Measurements from ENCODE around the gene FREM2. TPM values are rescaled to one million over a fixed set of nuclear protein-coding genes. Genes with fewer than 3 reads are reported as not detected.

Gene FREM2
- total and polyA plus RNA-seq, 2 experiments from 2014 or later, result 6.1 to 51.4 TPM

DNA sequence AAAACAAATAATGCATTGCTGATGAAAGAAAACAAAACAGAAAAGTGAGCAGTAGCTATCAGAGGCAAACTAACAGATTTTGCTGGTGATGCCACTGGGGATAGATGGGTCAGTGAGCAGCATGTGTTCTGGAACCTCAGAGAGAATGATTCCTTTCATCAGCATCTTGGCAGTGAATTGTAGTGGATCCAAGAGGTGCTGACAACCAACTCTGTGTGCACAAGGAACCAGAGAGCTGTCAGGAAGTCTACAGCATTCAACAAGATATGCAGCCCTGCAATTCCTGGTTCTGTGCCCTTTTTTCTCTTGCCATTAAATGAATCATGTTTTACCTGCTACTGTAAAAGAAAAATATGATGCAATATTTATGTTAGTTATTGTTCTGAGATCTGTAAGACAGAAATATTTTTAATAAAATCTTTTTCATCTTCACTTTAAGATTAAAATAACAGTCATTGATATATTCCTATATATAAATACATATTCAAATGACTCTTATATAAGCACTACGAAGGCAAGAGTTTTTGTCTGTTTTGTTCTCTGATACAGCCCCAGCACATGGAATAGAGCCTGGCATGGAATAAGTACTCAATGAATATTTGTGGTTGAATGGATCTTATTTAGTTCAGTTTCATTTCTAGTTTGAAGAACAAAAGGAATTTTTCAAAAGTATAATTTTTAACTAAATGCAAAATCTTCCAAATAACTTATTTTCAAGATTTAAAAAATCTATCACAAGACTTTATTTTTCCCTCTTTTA is 80.8 kb downstream of the FREM2 start:
- H3K27me3 ChIP-seq, result no peaks in the 10 kb centered on the region
- DNase-seq (ENCODE audit: low read depth in 1 of 2, low spot score in 1 of 2), result peak; percentile 2 to 77
- no peaks in the 10 kb centered on the region for H3K36me3 ChIP-seq
- H3K4me3 ChIP-seq, result no peak overlapping the region
- TF ChIP-seq, protein P1, sequence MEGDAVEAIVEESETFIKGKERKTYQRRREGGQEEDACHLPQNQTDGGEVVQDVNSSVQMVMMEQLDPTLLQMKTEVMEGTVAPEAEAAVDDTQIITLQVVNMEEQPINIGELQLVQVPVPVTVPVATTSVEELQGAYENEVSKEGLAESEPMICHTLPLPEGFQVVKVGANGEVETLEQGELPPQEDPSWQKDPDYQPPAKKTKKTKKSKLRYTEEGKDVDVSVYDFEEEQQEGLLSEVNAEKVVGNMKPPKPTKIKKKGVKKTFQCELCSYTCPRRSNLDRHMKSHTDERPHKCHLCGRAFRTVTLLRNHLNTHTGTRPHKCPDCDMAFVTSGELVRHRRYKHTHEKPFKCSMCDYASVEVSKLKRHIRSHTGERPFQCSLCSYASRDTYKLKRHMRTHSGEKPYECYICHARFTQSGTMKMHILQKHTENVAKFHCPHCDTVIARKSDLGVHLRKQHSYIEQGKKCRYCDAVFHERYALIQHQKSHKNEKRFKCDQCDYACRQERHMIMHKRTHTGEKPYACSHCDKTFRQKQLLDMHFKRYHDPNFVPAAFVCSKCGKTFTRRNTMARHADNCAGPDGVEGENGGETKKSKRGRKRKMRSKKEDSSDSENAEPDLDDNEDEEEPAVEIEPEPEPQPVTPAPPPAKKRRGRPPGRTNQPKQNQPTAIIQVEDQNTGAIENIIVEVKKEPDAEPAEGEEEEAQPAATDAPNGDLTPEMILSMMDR (IDR thresholded peaks at IDR 0.05; ENCODE audit: low read depth, low read length), result no peak
- no peak overlapping the region for H3K27ac ChIP-seq
- no peaks in the 10 kb centered on the region for H3K9me3 ChIP-seq (ENCODE audit: low read depth)
- H3K4me1 ChIP-seq (ENCODE audit: low read depth), result peaks cover 20% of the 10 kb centered on the region

DNA sequence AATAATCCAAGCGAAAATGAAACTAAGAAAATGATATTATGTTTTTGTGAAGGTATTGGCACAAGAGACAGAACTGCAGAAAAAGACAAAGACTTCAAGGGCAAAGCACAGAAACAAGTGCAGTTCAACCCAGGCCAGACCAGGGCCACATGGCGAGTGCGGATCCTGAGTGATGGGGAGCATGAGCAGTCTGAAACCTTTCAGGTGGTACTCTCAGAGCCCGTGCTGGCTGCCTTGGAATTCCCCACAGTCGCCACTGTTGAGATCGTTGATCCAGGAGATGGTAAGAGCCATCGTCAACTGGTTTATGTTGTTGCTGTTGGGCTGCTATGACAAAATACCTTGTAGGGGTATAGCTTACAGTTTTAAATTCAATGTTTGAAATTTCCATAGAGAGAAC is 82.6 kb downstream of the FREM2 start:
- Histone ChIP-seq H3K4me3 (no peak overlapping the region), H3K36me3 (no peaks in the 10 kb centered on the region), H3K9me3 (ENCODE audit: low read depth) (no peaks in the 10 kb centered on the region), H3K4me1 (ENCODE audit: low read depth) (peaks cover 17% of the 10 kb centered on the region), H3K27ac (no peak overlapping the region), H3K27me3 (no peaks in the 10 kb centered on the region)
- no peak for DNase-seq (ENCODE audit: low read depth in 1 of 2, low spot score in 1 of 2)
- TF ChIP-seq, protein P1 (IDR thresholded peaks at IDR 0.05; ENCODE audit: low read depth, low read length), result no peak

DNA sequence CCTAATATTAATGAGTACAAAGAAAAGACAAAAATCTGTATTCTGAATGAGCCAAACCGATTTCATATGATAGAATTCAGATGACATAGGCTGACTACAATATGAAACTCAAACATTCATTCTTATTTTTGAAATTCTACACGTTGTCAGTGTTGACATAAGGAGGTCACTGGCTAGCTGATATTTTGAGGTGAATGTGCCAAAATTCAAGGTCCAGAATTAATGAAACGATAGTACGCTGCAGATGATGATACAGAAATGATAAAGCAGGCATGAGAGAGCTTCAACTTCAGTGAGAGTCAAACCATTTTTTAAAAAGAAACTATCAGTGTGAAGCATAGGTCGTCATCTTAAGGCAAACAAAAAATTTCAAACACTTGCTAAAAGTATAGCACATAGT is 88.2 kb downstream of the FREM2 start:
- TF ChIP-seq, protein P1 (IDR thresholded peaks at IDR 0.05; ENCODE audit: low read depth, low read length), result no peak
- peaks cover 4% of the 10 kb centered on the region for H3K4me1 ChIP-seq (ENCODE audit: low read depth)
- DNase-seq (ENCODE audit: low read depth in 1 of 2, low spot score in 1 of 2), result no peak

DNA sequence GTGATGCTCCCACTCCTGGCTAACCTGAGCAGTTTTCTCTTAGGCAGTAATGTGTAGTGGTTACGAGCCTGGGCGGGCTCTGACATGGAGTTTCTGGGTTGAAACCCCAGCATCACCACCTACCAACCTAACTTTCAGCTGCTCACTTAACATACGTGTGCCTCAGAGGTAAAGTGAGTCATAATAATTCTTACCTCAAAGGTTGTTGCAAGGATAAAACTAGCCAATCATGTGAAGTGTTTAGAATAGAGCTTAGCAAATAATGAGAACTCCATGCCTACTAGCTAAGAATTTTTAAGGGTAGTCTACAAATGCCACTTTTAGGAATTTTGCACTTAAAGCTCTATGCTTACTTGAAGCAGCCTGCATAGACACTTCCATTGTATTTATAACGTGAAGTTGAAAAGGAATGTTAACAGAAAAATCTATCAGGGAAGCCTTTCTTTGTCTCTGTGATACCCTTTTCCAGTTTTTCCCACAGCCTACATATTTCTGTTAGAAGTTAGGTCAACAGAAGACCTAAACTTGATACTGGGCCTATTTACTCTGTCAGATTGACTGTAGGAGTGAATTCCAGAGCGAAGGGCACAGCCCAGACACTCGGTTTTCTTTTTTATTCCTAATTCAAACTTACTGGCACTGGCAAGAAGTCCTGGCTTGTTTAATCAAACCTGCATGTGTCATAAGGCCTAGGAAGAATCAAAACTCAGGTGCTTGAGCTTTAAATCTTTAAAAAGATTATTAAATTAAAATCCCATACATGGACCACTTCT is 90.7 kb downstream of the FREM2 start:
- no peak for DNase-seq (ENCODE audit: low read depth in 1 of 2, low spot score in 1 of 2)
- H3K9me3 ChIP-seq (ENCODE audit: low read depth), result no peaks in the 10 kb centered on the region
- H3K27me3 ChIP-seq, result no peaks in the 10 kb centered on the region
- H3K36me3 ChIP-seq, result no peaks in the 10 kb centered on the region
- H3K4me1 ChIP-seq (ENCODE audit: low read depth), result no peaks in the 10 kb centered on the region
- H3K4me3 ChIP-seq, result no peak overlapping the region
- H3K27ac ChIP-seq, result no peak overlapping the region
- TF ChIP-seq, protein P1 (IDR thresholded peaks at IDR 0.05; ENCODE audit: low read depth, low read length), result no peak

More for the DNA sequence above, 88.2 kb downstream of the FREM2 start:
- Histone ChIP-seq H3K27me3 (no peaks in the 10 kb centered on the region), H3K9me3 (ENCODE audit: low read depth) (no peaks in the 10 kb centered on the region), H3K27ac (no peak overlapping the region), H3K36me3 (no peaks in the 10 kb centered on the region), H3K4me3 (no peak overlapping the region)

DNA sequence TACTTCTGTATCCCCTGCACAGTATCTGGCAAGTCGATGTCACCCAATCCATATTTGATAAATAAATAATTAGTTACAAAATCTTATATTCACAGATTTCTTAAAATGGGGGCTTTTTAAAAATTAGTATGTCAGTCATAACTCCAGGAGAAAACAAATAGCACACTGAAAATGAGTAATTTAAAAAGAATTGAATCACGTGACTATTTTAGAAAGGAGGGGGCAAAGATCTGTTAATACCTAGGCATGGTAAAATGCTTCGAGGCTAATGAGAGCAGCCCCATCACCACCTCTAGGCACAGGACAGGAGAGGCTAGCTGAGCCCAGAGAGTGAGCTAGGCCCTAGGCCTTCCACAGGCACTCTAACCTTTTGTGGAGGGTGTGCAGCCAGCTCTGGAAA is 94.7 kb downstream of the FREM2 start:
- H3K9me3 ChIP-seq (ENCODE audit: low read depth), result no peaks in the 10 kb centered on the region
- DNase-seq (ENCODE audit: low read depth in 1 of 2, low spot score in 1 of 2), result no peak
- H3K27ac ChIP-seq, result no peak overlapping the region
- no peaks in the 10 kb centered on the region for H3K27me3 ChIP-seq
- H3K36me3 ChIP-seq, result no peaks in the 10 kb centered on the region
- TF ChIP-seq, protein P1 (IDR thresholded peaks at IDR 0.05; ENCODE audit: low read depth, low read length), result no peak
- no peak overlapping the region for H3K4me3 ChIP-seq
- H3K4me1 ChIP-seq (ENCODE audit: low read depth), result no peaks in the 10 kb centered on the region

All from cardiac muscle cell (in vitro differentiated cells and primary cell).